ENCODE measurements around the gene MYMK.

The MYMK gene

GRCh38 chr9:133535306-133535877, 10.6 kb upstream of the MYMK start:
- no peak for DNase-seq (ENCODE audit: low read depth)

GRCh38 chr9:133534346-133535291, 9.9 kb upstream of the MYMK start, which contains the start of gene ADAMTSL2:
TSS of gene ADAMTSL2 (plus strand) at chr9:133534704. CDS start at chr9:133536713, 2,009 bp downstream.
- no peak for DNase-seq (ENCODE audit: low read depth)

- no peak for DNase-seq (ENCODE audit: low read depth)
Measured at GRCh38 chr9:133533857-133534256, 9.1 kb upstream of the MYMK start.

- peak; percentile 24 for DNase-seq (ENCODE audit: low read depth)
Measured at GRCh38 chr9:133532937-133533668, 8.3 kb upstream of the MYMK start.

- no peak for DNase-seq (ENCODE audit: low read depth)
Measured at GRCh38 chr9:133531293-133531692, 6.5 kb upstream of the MYMK start.

GRCh38 chr9:133529874-133530273, 5.1 kb upstream of the MYMK start:
- DNase-seq (ENCODE audit: low read depth) = no peak

- no peak for DNase-seq (ENCODE audit: low read depth)
Measured at GRCh38 chr9:133529457-133529856, 4.7 kb upstream of the MYMK start.

GRCh38 chr9:133528876-133529241, 4.1 kb upstream of the MYMK start:
- no peak for DNase-seq (ENCODE audit: low read depth)

GRCh38 chr9:133528001-133528875, 3.5 kb upstream of the MYMK start:
- DNase-seq (ENCODE audit: low read depth) = no peak

- no peak for DNase-seq (ENCODE audit: low read depth)
Measured at GRCh38 chr9:133527444-133527920, 2.7 kb upstream of the MYMK start.

- DNase-seq (ENCODE audit: low read depth) = no peak
Measured at GRCh38 chr9:133526721-133527321, 2.1 kb upstream of the MYMK start.

- DNase-seq (ENCODE audit: low read depth) = no peak
Measured at GRCh38 chr9:133525677-133526076, 918 bp upstream of the MYMK start.

- DNase-seq (ENCODE audit: low read depth) = no peak
Measured at GRCh38 chr9:133524146-133524545, 613 bp downstream of the MYMK start.

GRCh38 chr9:133523106-133523505, 1.7 kb downstream of the MYMK start:
- DNase-seq (ENCODE audit: low read depth) = no peak

GRCh38 chr9:133522073-133522910, 2.5 kb downstream of the MYMK start:
- no peak for DNase-seq (ENCODE audit: low read depth)

- DNase-seq (ENCODE audit: low read depth) = no peak
Measured at GRCh38 chr9:133521122-133522072, 3.4 kb downstream of the MYMK start.

- DNase-seq (ENCODE audit: low read depth) = no peak
Measured at GRCh38 chr9:133520121-133520835, 4.5 kb downstream of the MYMK start.

- no peak for DNase-seq (ENCODE audit: low read depth)
Measured at GRCh38 chr9:133519693-133520092, 5.1 kb downstream of the MYMK start.
